Activated T-cell treated with anti-CD3 and anti-CD28 coated beads, Interleukin-2, amount 50 U/mL, for 4 hours (primary cell): ENCODE results near the gene SRSF10. TPM values are rescaled to one million over a fixed set of nuclear protein-coding genes. Genes with fewer than 3 reads are reported as not detected.

Source experiments
- ATAC-seq, 2 donors: fragments of 200-7000 bp; cut with Tn5 transposase; one replicate each; pipeline ENCODE4 v1.10.0; 2021
- DNase-seq: peaks from one replicate; pipeline ENCODE4 v3.0.0-alpha.2; 2020
- H3K27me3 Mint-ChIP-seq: one replicate; pipeline ENCODE4 v1.8.0; 2021; ENCODE audit warnings: low read depth, mixed read lengths
- H3K36me3 Mint-ChIP-seq: one replicate; pipeline ENCODE4 v1.8.0; 2022; ENCODE audit warnings: mixed read lengths; ENCODE audit not compliant: insufficient read depth
- H3K4me1 Mint-ChIP-seq: one replicate; pipeline ENCODE4 v1.8.0; 2021; ENCODE audit warnings: low read depth, mixed read lengths
- H3K4me3 Mint-ChIP-seq: one replicate; pipeline ENCODE4 v1.8.0; 2021; ENCODE audit warnings: mild to moderate bottlenecking, moderate library complexity, mixed read lengths
- H3K9me3 Mint-ChIP-seq: one replicate; pipeline ENCODE4 v1.8.0; 2021; ENCODE audit warnings: mixed read lengths
- total RNA-seq, 3 donors: library from RNA; stranded (reverse); gene quantifications; one replicate each; pipeline ENCODE4 v1.2.1, GENCODE V29; 2021

The SRSF10 gene
- total RNA-seq, 3 donors from 2014 or later: 238 to 250 (median 241) TPM

DNA sequence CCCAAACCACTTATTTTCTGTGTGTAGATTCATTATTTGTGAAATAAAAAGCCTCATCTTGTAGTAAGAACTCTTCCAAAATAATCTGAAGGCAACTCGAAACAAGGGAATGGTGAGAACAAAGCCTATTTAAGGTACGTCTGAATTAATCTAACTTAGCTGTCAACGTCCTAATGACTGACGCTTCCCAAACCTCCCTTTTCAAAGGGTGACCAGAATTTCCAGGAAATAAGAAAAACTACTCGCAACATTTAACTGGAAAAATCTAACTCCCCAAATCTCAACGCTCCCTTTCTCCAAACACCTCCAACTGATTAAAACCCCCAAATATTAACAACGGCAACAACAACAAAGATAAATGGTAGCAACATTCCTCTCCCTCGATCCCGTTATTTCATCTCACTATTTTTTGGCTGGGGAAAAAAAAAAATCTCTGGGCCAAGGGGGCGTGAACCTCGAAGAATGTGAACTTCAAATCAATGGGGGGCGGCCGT lies 693 bp downstream of the SRSF10 start:
- H3K4me1 Mint-ChIP-seq: peaks cover 44% of the 10 kb centered on the region
- no peaks in the 10 kb centered on the region for H3K27me3 Mint-ChIP-seq
- no peaks in the 10 kb centered on the region for H3K9me3 Mint-ChIP-seq
- ATAC-seq (no peak), DNase-seq (no peak)
- H3K36me3 Mint-ChIP-seq: peaks cover 26% of the 10 kb centered on the region
- H3K4me3 Mint-ChIP-seq: peak overlapping the region; percentile 100

DNA sequence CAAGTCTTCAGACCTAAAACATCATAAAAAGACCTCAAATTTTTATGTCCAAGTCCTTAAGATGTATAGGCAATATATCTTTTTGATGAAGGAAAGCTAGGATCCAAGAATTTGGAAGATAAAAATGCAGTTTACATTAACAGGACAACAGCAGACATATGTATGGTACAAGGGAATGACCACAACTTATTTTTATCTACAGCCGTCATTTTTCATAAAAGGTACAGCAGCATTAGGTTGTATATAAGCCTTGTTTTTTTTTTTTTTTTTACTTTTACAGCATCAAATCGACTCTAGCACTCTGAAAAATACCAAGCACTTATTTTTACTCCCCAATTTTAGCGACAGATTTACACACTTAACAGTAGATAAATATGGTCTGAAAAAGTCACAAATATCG lies 1.3 kb downstream of the SRSF10 start:
- no peak for ATAC-seq
- no peaks in the 10 kb centered on the region for H3K9me3 Mint-ChIP-seq
- no peak for DNase-seq

GRCh38 chr1:23977854-23978191 lies 2.3 kb downstream of the SRSF10 start:
- no peak for DNase-seq
- Mint-ChIP-seq H3K4me3 (peak overlapping the region; percentile 100), H3K9me3 (no peaks in the 10 kb centered on the region), H3K27me3 (no peaks in the 10 kb centered on the region), H3K36me3 (peaks cover 35% of the 10 kb centered on the region), H3K4me1 (peaks cover 54% of the 10 kb centered on the region)
- ATAC-seq: no peak

More for the DNA sequence above, 1.3 kb downstream of the SRSF10 start:
- Mint-ChIP-seq H3K27me3 (no peaks in the 10 kb centered on the region), H3K4me1 (peaks cover 50% of the 10 kb centered on the region), H3K36me3 (peaks cover 30% of the 10 kb centered on the region), H3K4me3 (peak overlapping the region; percentile 100)

- H3K4me3 Mint-ChIP-seq: peak overlapping the region; percentile 100
- H3K36me3 Mint-ChIP-seq: peaks cover 35% of the 10 kb centered on the region
- peaks cover 54% of the 10 kb centered on the region for H3K4me1 Mint-ChIP-seq
Observed at GRCh38 chr1:23977187-23977853, 2.8 kb downstream of the SRSF10 start.

DNA sequence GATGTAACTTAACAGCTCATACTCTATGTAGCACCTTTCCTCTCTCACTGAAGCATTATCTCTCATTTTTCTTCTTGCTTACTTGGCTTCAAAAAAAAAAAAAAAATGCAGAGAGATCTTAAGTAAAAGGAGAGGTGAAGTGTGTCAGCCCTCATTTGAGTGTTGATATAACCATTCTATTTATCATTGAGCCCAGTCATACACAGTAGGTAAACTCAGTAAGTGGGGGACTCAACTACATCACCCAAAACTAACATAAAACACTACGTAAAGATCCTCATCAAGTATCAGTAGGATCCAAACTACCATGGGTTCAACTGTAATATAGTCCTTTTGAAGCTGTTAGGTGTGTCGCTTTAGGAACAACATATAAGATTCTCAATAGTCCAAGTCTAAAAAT lies 12.3 kb downstream of the SRSF10 start:
- no peak for DNase-seq
- Mint-ChIP-seq H3K36me3 (peaks cover 55% of the 10 kb centered on the region), H3K4me3 (no peak overlapping the region), H3K27me3 (no peaks in the 10 kb centered on the region), H3K4me1 (peaks cover 46% of the 10 kb centered on the region), H3K9me3 (no peaks in the 10 kb centered on the region)
- ATAC-seq: no peak

More at GRCh38 chr1:23977187-23977853, 2.8 kb downstream of the SRSF10 start:
- Mint-ChIP-seq H3K9me3 (no peaks in the 10 kb centered on the region), H3K27me3 (no peaks in the 10 kb centered on the region)
- ATAC-seq (no peak), DNase-seq (no peak)

- Mint-ChIP-seq H3K36me3 (peaks cover 58% of the 10 kb centered on the region), H3K9me3 (no peaks in the 10 kb centered on the region), H3K4me1 (peaks cover 51% of the 10 kb centered on the region), H3K4me3 (no peak overlapping the region), H3K27me3 (no peaks in the 10 kb centered on the region)
- no peak for DNase-seq
- ATAC-seq: no peak
Observed at GRCh38 chr1:23966973-23967493, 13.1 kb downstream of the SRSF10 start.

- Mint-ChIP-seq H3K9me3 (no peaks in the 10 kb centered on the region), H3K4me3 (no peak overlapping the region), H3K4me1 (peaks cover 68% of the 10 kb centered on the region), H3K27me3 (no peaks in the 10 kb centered on the region), H3K36me3 (peaks cover 65% of the 10 kb centered on the region)
- DNase-seq (no peak), ATAC-seq (no peak)
Observed at GRCh38 chr1:23964790-23965740, 15.1 kb downstream of the SRSF10 start.

DNA sequence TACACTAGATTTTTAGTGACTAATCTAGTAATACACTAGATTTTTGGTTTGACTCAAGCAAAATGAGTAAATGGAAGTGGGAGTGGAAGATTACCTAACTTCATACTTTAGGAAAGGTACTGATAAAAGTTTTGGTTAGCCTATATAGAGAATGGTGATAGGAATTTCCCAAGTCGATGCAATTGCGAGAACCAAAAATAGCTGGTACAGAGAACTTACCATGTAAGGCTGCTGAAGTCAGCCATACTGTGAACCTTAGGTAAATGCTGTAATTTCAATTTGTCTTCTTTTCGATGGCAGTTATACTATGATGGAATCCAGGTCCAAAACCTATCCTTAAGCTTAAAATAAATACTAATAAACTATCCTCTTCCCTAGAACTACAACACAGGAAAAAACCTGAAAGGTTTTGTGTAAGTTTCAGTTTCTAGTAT lies 15.9 kb downstream of the SRSF10 start:
- Mint-ChIP-seq H3K9me3 (no peaks in the 10 kb centered on the region), H3K27me3 (no peaks in the 10 kb centered on the region), H3K36me3 (peaks cover 63% of the 10 kb centered on the region), H3K4me3 (no peak overlapping the region), H3K4me1 (peaks cover 65% of the 10 kb centered on the region)
- DNase-seq (no peak), ATAC-seq (no peak)

DNA sequence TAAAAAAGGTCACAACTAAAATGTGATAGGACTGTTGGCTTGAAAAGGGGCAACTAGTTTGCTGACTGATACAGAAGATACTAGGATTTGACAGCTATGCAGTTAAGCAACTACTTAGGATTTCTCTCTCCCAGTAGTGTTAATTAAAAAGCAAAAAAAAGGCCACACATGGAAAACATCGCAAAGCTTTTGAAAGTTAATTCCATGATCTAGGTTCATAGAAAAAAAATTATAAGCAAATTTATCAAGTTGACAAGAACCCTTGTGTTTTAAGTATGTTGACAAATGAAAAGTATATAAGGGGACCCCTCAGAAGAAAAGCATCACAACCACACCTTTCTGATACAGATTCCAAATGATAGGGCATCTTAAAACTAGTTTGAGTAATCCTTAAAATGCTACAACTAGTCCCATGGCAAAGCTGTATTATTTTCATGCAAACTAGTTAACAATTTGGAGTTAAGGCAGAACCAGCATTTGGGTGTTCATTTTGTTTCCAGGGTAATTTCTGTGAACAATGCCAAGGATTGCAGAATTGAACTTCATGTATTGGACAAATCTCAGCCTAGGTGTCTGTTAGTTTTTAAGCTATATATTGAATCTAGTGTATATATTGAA lies 16.4 kb downstream of the SRSF10 start:
- Mint-ChIP-seq H3K36me3 (peaks cover 61% of the 10 kb centered on the region), H3K4me1 (peaks cover 67% of the 10 kb centered on the region), H3K9me3 (no peaks in the 10 kb centered on the region), H3K27me3 (no peaks in the 10 kb centered on the region), H3K4me3 (peak overlapping the region; percentile 47)
- ATAC-seq (no peak), DNase-seq (no peak)

DNA sequence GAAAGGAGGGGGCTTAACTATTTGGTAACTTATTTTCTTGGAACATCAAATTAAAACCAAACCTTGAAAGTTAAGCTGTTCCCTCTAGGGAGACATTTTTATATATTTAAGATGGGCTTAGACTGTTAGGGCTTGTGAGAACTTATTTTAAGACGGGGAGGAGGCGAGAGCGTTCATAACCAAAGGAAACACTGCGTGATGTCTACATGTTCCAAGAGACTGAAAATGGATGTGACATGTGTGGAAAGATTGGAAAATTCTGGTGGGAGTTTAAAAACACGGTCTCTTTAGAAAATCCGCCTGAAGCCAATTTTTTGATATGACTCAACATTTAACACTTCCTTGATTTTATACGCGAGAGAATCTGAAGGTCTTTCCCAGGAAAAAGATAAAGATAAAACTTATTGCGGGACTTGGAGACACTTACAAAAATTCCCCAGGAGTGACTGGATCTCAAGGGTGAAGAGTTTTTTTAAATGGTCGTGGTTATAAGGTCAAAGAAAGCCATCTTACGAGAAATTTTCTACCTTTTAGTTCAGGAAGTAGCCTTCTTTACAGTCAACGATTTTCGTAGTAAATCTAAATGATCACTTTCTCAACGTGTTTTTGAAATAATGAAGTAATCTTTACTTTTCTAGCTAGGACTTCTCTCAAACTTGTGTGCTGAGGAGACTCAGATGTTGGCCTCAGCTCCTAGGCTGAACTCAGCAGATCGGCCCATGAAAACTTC lies 19.7 kb downstream of the SRSF10 start:
- Mint-ChIP-seq H3K4me1 (peaks cover 65% of the 10 kb centered on the region), H3K27me3 (no peaks in the 10 kb centered on the region), H3K9me3 (no peaks in the 10 kb centered on the region), H3K36me3 (peaks cover 40% of the 10 kb centered on the region), H3K4me3 (peak overlapping the region; percentile 99)
- no peak for ATAC-seq
- DNase-seq: no peak

GRCh38 chr1:23959461-23960290 lies 20.5 kb downstream of the SRSF10 start, which contains the start of gene PNRC2:
Gene PNRC2, plus strand, starts transcription at chr1:23959828. Its CDS starts 1,630 bp downstream, at chr1:23961458.
- DNase-seq: peak; percentile 94
- H3K4me3 Mint-ChIP-seq: peak within 1 kb of the TSS; percentile 99
- H3K9me3 Mint-ChIP-seq: no peaks in the 10 kb centered on the region
- H3K36me3 Mint-ChIP-seq: peaks cover 32% of the 10 kb centered on the region
- peaks cover 65% of the 10 kb centered on the region for H3K4me1 Mint-ChIP-seq
- peak; percentile 89 to 90 for ATAC-seq
- H3K27me3 Mint-ChIP-seq: no peaks in the 10 kb centered on the region

DNA sequence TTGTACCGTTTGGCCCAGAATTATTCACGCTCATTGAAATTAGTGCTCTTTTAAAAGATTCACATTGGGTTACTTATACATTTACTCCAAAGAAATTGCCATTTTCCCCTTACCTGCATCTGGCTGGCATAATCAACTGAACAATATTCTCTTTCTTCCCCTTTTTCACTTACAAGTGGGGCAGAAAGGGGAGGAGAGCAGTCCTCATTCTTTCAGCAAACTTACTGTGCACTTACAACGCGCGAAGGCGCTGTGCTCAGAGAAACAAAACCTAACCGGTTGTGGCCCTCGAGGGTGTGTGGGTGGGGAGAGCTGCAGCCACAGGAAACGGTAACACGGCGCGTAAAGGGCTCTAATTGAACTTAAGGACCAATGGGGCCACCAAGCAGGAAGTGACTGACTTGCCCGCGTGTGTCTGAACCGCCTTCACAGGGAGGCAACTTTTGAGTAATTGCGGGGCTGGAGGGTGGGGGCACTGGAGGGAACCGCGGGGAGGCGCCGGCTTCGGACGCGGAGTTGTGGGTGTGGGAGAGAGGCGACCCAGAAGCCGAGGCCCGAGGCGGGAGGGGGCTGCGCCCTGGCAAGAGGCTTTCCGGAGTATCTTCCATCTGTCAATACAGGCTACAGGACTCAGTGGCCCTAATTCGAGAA lies 21.2 kb downstream of the SRSF10 start:
- H3K27me3 Mint-ChIP-seq: no peaks in the 10 kb centered on the region

More for the DNA sequence above, 21.2 kb downstream of the SRSF10 start:
- H3K9me3 Mint-ChIP-seq: no peaks in the 10 kb centered on the region
- peaks cover 57% of the 10 kb centered on the region for H3K4me1 Mint-ChIP-seq
- peaks cover 27% of the 10 kb centered on the region for H3K36me3 Mint-ChIP-seq
- ATAC-seq (peak; percentile 84 to 85), DNase-seq (peak; percentile 78)
- peak overlapping the region; percentile 99 for H3K4me3 Mint-ChIP-seq
